Skin of body (tissue), 1 donor: ENCODE data around the gene MDM1. TPM values are rescaled to one million over a fixed set of nuclear protein-coding genes. Genes with fewer than 3 reads are reported as not detected.

ENCODE experiments used
- total RNA-seq: library from RNA; depleted of rRNA; stranded (reverse); fragments of >200 nt; gene quantifications from one replicate; pipeline ENCODE4 v1.2.3, GENCODE V29; 2014

MDM1 gene
- total RNA-seq, 1 donor from 2014 or later, result 15.5 TPM

Other genes with a start within 250 kb of the MDM1 start
- 0.20 TPM for gene IFNG, start 172.6 kb downstream of the MDM1 start, total RNA-seq
- not detected for gene IL26, start 106.6 kb downstream of the MDM1 start, total RNA-seq
- gene IL22, start 78.8 kb downstream of the MDM1 start, total RNA-seq, result not detected